ENCODE measurements around the gene COL13A1.

DNA sequence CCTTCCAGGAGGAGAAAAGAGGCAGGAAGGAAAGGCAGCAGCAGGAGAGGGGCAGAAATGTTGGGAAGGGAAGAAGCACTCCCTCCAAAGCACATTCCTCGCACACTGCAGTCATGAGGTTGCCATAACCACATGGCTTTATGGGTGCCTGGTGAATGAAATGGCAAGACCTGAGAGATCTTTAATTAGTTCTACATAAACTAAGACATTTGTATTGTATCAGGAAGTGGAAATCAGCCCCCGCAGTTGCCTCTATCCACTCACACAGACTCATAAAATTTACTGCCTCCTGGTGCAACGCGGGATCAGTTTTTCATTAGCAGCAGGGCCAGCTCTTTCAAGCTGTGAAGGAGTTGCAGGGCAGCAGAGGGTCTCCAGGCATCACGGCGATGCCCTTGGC, 106.4 kb downstream of the COL13A1 start:
- TF ChIP-seq CTCF (IDR thresholded peaks at IDR 0.05) (no peak), EP300 (IDR thresholded peaks at IDR 0.05) (no peak), POLR2A (IDR thresholded peaks at IDR 0.05) (no peak)
